HG02938 (cell line): Measurements from ENCODE around the gene WWOX.

Source experiments
- ATAC-seq: cut with Tn5 transposase; IDR thresholded peaks from one replicate; pipeline ENCODE4 v1.9.1; 2021; ENCODE audit warnings: mild to moderate bottlenecking, moderate library complexity; ENCODE audit not compliant: unreplicated experiment

WWOX gene

GRCh38 chr16:78909226-78909625, 809.8 kb downstream of the WWOX start:
- no peak for ATAC-seq

GRCh38 chr16:78915811-78916345, 816.4 kb downstream of the WWOX start:
- no peak for ATAC-seq

GRCh38 chr16:78916928-78917545, 817.6 kb downstream of the WWOX start:
- ATAC-seq = no peak

- ATAC-seq = no peak
These were observed 819.4 kb downstream of the WWOX start for GRCh38 chr16:78918805-78919305.

GRCh38 chr16:78919852-78920251, 820.4 kb downstream of the WWOX start:
- no peak for ATAC-seq

GRCh38 chr16:78920621-78921020, 821.2 kb downstream of the WWOX start:
- no peak for ATAC-seq

GRCh38 chr16:78925083-78925767, 825.8 kb downstream of the WWOX start:
- ATAC-seq = no peak

- ATAC-seq = no peak
These were observed 827.3 kb downstream of the WWOX start for GRCh38 chr16:78926723-78927210.

GRCh38 chr16:78927766-78928165, 828.3 kb downstream of the WWOX start:
- ATAC-seq = no peak

GRCh38 chr16:78929841-78930240, 830.4 kb downstream of the WWOX start:
- no peak for ATAC-seq

- no peak for ATAC-seq
These were observed 831.1 kb downstream of the WWOX start for GRCh38 chr16:78930561-78930960.

GRCh38 chr16:78931267-78931666, 831.8 kb downstream of the WWOX start:
- no peak for ATAC-seq

- no peak for ATAC-seq
These were observed 832.2 kb downstream of the WWOX start for GRCh38 chr16:78931678-78932077.

- ATAC-seq = no peak
These were observed 833.0 kb downstream of the WWOX start for GRCh38 chr16:78932355-78932943.

GRCh38 chr16:78936060-78936459, 836.6 kb downstream of the WWOX start:
- no peak for ATAC-seq

- no peak for ATAC-seq
These were observed 840.1 kb downstream of the WWOX start for GRCh38 chr16:78939597-78939996.

GRCh38 chr16:78942625-78943245, 843.3 kb downstream of the WWOX start:
- ATAC-seq = no peak

- ATAC-seq = no peak
These were observed 845.9 kb downstream of the WWOX start for GRCh38 chr16:78945336-78945735.

GRCh38 chr16:78946556-78946955, 847.1 kb downstream of the WWOX start:
- ATAC-seq = no peak

- ATAC-seq = no peak
These were observed 851.3 kb downstream of the WWOX start for GRCh38 chr16:78950768-78951167.

GRCh38 chr16:78952630-78953029, 853.2 kb downstream of the WWOX start:
- ATAC-seq = no peak
